ENCODE data around the gene NRIP1. TPM values are rescaled to one million over a fixed set of nuclear protein-coding genes. Genes with fewer than 3 reads are reported as not detected.

Gene NRIP1
- total RNA-seq, 1 experiment from 2014 or later: 10.3 TPM

- TF ChIP-seq ZMAT4 (CRISPR knock-in tag; IDR thresholded peaks at IDR 0.05) (no peak), NFATC4 (CRISPR knock-in tag; IDR thresholded peaks at IDR 0.05) (no peak), ZNF425 (CRISPR knock-in tag; conservative IDR thresholded peaks at IDR 0.05) (no peak)
Measured at GRCh38 chr21:15004721-15005370, 60.0 kb downstream of the NRIP1 start (continued).

- TF ChIP-seq TP53 (CRISPR knock-in tag; IDR thresholded peaks at IDR 0.05) (no peak), SMAD3 (CRISPR knock-in tag; IDR thresholded peaks at IDR 0.05; ENCODE audit: borderline replicate concordance) (no peak), MYBL2 (CRISPR knock-in tag; IDR thresholded peaks at IDR 0.05) (no peak), ELF4 (CRISPR knock-in tag; IDR thresholded peaks at IDR 0.05; ENCODE audit: low read depth) (no peak)
- H3K9me3 Mint-ChIP-seq: no peaks in the 10 kb centered on the region
- no peak overlapping the region for H3K4me3 Mint-ChIP-seq
- CTCF ChIA-PET: no interaction called here
- peaks cover 35% of the 10 kb centered on the region for H3K27me3 Mint-ChIP-seq (ENCODE audit: low read depth)
- H3K36me3 Mint-ChIP-seq: no peaks in the 10 kb centered on the region
- ATAC-seq (peak; percentile 46), DNase-seq (ENCODE audit: low spot score) (peak; percentile 30)
- POLR2A ChIA-PET: no interaction called here
- no peak overlapping the region for H3K27ac Mint-ChIP-seq
- H3K4me1 Mint-ChIP-seq: peaks cover 65% of the 10 kb centered on the region
Measured at GRCh38 chr21:15003463-15004135, 61.2 kb downstream of the NRIP1 start.

GRCh38 chr21:15001857-15002606, 62.8 kb downstream of the NRIP1 start:
- no peaks in the 10 kb centered on the region for H3K9me3 Mint-ChIP-seq
- no peak for TF ChIP-seq NFATC4 (CRISPR knock-in tag; IDR thresholded peaks at IDR 0.05)
- peak; percentile 33; the same call in 1 of the 2 replicates for TF ChIP-seq FOXP4 (CRISPR knock-in tag; IDR thresholded peaks at IDR 0.05)
- TF ChIP-seq ATF3 (CRISPR knock-in tag; conservative IDR thresholded peaks at IDR 0.05): no peak
- no peak for TF ChIP-seq STAT6 (CRISPR knock-in tag; conservative IDR thresholded peaks at IDR 0.05; ENCODE audit: low read depth)
- peak; percentile 43 for TF ChIP-seq USF2 (CRISPR knock-in tag; IDR thresholded peaks at IDR 0.05)
- ATAC-seq (peak; percentile 46), DNase-seq (ENCODE audit: low spot score) (no peak)
- CTCF ChIA-PET: no interaction called here
- no peak overlapping the region for H3K27ac Mint-ChIP-seq
- POLR2A ChIA-PET: no interaction called here
- peaks cover 30% of the 10 kb centered on the region for H3K27me3 Mint-ChIP-seq (ENCODE audit: low read depth)
- peak overlapping the region; percentile 44 for H3K4me3 Mint-ChIP-seq
- no peaks in the 10 kb centered on the region for H3K36me3 Mint-ChIP-seq
- H3K4me1 Mint-ChIP-seq: peaks cover 60% of the 10 kb centered on the region
